Subcutaneous adipose tissue (tissue), 4 donors: Measurements from ENCODE around the gene DDR2. TPM values are rescaled to one million over a fixed set of nuclear protein-coding genes. Genes with fewer than 3 reads are reported as not detected.
"Not testable (repeated sequence)": the region's sequence is repeated elsewhere in the genome, so short reads cannot be mapped to it uniquely, and the experiment has no call there.

ENCODE experiments used
- CTCF ChIP-seq: fragments of 450-650 bp; IDR thresholded peaks from one replicate; pipeline ENCODE4 v1.5.1; 2016; ENCODE audit warnings: low read depth, mild to moderate bottlenecking, control low read depth, antibody characterized with exemption, moderate library complexity
- total RNA-seq, 4 donors: library from RNA; depleted of rRNA; stranded (reverse); fragments of >200 nt; gene quantifications; one replicate each; pipeline ENCODE4 v1.1.0, GENCODE V29; 2016

The DDR2 gene
- total RNA-seq, 4 donors from 2014 or later, result 98.7 to 258 (median 200) TPM

GRCh38 chr1:162757476-162757875 is 125.2 kb downstream of the DDR2 start:
- TF ChIP-seq CTCF, result no peak

- no peak for TF ChIP-seq CTCF
Observed at GRCh38 chr1:162765788-162766187, 133.5 kb downstream of the DDR2 start.

GRCh38 chr1:162772571-162773154 is 140.4 kb downstream of the DDR2 start:
- no peak for TF ChIP-seq CTCF

- TF ChIP-seq CTCF, result no peak
Observed at GRCh38 chr1:162774007-162774406, 141.7 kb downstream of the DDR2 start.

- no peak for TF ChIP-seq CTCF
Observed at GRCh38 chr1:162779043-162779442, 146.8 kb downstream of the DDR2 start.

GRCh38 chr1:162782671-162783070 is 150.4 kb downstream of the DDR2 start:
- no peak for TF ChIP-seq CTCF

- not testable (repeated sequence) for TF ChIP-seq CTCF
Observed at GRCh38 chr1:162790303-162790984, 158.2 kb downstream of the DDR2 start, which contains the start of gene HSD17B7. HSD17B7 (plus strand) TSS chr1:162790702; CDS start chr1:162790801, 99 bp downstream.
